ENCODE measurements around the gene RAN. TPM values are rescaled to one million over a fixed set of nuclear protein-coding genes. Genes with fewer than 3 reads are reported as not detected.
A peak's percentile ranks its signal among the peaks of the same experiment; 100 is the strongest.
"Not testable (repeated sequence)": the region's sequence is repeated elsewhere in the genome, so short reads cannot be mapped to it uniquely, and the experiment has no call there.

The RAN gene
- total and polyA plus RNA-seq, 4 experiments from 2014 or later = 289 to 868 (median 542) TPM

- POLR2A ChIA-PET (ENCODE audit: partially characterized antibody); H3K36me3 ChIP-seq (ENCODE audit: insufficient read depth, low read length); DNase-seq; H3K9me3 ChIP-seq (ENCODE audit: control insufficient read depth in 1 of 2, low read length in 2 of 2); H3K36me3 Mint-ChIP-seq; CTCF ChIA-PET (ENCODE audit: partially characterized antibody); H3K27ac ChIP-seq (ENCODE audit: low read depth, low read length); intact Hi-C loops (cut with micrococcal nuclease); H3K4me1 Mint-ChIP-seq; H3K9me3 Mint-ChIP-seq; H3K4me3 ChIP-seq (ENCODE audit: low read length in 2 of 2); H3K27me3 ChIP-seq (ENCODE audit: insufficient read depth, low read length); H3K4me3 Mint-ChIP-seq; H3K27me3 Mint-ChIP-seq; H3K4me1 ChIP-seq (ENCODE audit: insufficient read depth, low read length): not testable (repeated sequence)
- peak overlapping the region in 1 of 7 donors; percentile 30 for H3K27ac Mint-ChIP-seq
Observed at GRCh38 chr12:130848785-130849305, 23.0 kb upstream of the RAN start.

- Mint-ChIP-seq H3K27ac (no peak overlapping the region), H3K27me3 (peaks cover 0 to 3% of the 10 kb centered on the region in 2 donors), H3K4me3 (no peak overlapping the region), H3K9me3 (no peaks in the 10 kb centered on the region), H3K4me1 (no peaks in the 10 kb centered on the region), H3K36me3 (no peaks in the 10 kb centered on the region)
- Histone ChIP-seq H3K4me3 (ENCODE audit: low read length in 2 of 2) (no peak overlapping the region), H3K9me3 (ENCODE audit: control insufficient read depth in 1 of 2, low read length in 2 of 2) (no peaks in the 10 kb centered on the region), H3K27me3 (ENCODE audit: insufficient read depth, low read length) (no peaks in the 10 kb centered on the region), H3K36me3 (ENCODE audit: insufficient read depth, low read length) (no peaks in the 10 kb centered on the region), H3K27ac (ENCODE audit: low read depth, low read length) (no peak overlapping the region), H3K4me1 (ENCODE audit: insufficient read depth, low read length) (no peaks in the 10 kb centered on the region)
- no peak for DNase-seq
- ChIA-PET CTCF (ENCODE audit: partially characterized antibody) (interaction anchor here (1.5 kb wide), 1 partner anchor 20 kb away, joined by 4 read pairs; no protein-coding TSS in a partner anchor), POLR2A (ENCODE audit: partially characterized antibody) (no interaction called here)
- intact Hi-C loops (cut with micrococcal nuclease) = no loop called here
Observed at GRCh38 chr12:130849561-130850417, 22.1 kb upstream of the RAN start.

GRCh38 chr12:130850418-130851021 lies 21.3 kb upstream of the RAN start:
- H3K9me3 ChIP-seq (ENCODE audit: control insufficient read depth in 1 of 2, low read length in 2 of 2) = no peaks in the 10 kb centered on the region
- no peak overlapping the region for H3K4me3 Mint-ChIP-seq
- H3K27me3 Mint-ChIP-seq = peaks cover 0 to 3% of the 10 kb centered on the region in 2 donors
- H3K27ac Mint-ChIP-seq = no peak overlapping the region
- DNase-seq = no peak
- H3K36me3 Mint-ChIP-seq = no peaks in the 10 kb centered on the region
- POLR2A ChIA-PET (ENCODE audit: partially characterized antibody) = no interaction called here
- intact Hi-C loops (cut with micrococcal nuclease) = no loop called here
- CTCF ChIA-PET (ENCODE audit: partially characterized antibody) = interaction anchor here (1.5 kb wide), 1 partner anchor 20 kb away, joined by 4 read pairs; no protein-coding TSS in a partner anchor
- H3K4me1 ChIP-seq (ENCODE audit: insufficient read depth, low read length) = no peaks in the 10 kb centered on the region
- H3K9me3 Mint-ChIP-seq = no peaks in the 10 kb centered on the region
- H3K36me3 ChIP-seq (ENCODE audit: insufficient read depth, low read length) = no peaks in the 10 kb centered on the region
- no peak overlapping the region for H3K27ac ChIP-seq (ENCODE audit: low read depth, low read length)
- no peaks in the 10 kb centered on the region for H3K27me3 ChIP-seq (ENCODE audit: insufficient read depth, low read length)
- H3K4me1 Mint-ChIP-seq = no peaks in the 10 kb centered on the region
- H3K4me3 ChIP-seq (ENCODE audit: low read length in 2 of 2) = no peak overlapping the region

- ChIA-PET CTCF (ENCODE audit: partially characterized antibody) (no interaction called here), POLR2A (ENCODE audit: partially characterized antibody) (no interaction called here)
- H3K36me3 Mint-ChIP-seq = peaks cover 0 to 1% of the 10 kb centered on the region in 2 donors
- H3K4me3 Mint-ChIP-seq = no peak overlapping the region
- no peaks in the 10 kb centered on the region for H3K27me3 ChIP-seq (ENCODE audit: insufficient read depth, low read length)
- H3K27me3 Mint-ChIP-seq = peaks cover 4 to 5% of the 10 kb centered on the region in 2 donors
- no peak overlapping the region for H3K4me3 ChIP-seq (ENCODE audit: low read length in 2 of 2)
- H3K27ac ChIP-seq (ENCODE audit: low read depth, low read length) = no peak overlapping the region
- intact Hi-C loops (cut with micrococcal nuclease) = no loop called here
- no peaks in the 10 kb centered on the region for H3K4me1 ChIP-seq (ENCODE audit: insufficient read depth, low read length)
- no peak for DNase-seq
- H3K9me3 ChIP-seq (ENCODE audit: control insufficient read depth in 1 of 2, low read length in 2 of 2) = no peaks in the 10 kb centered on the region
- H3K36me3 ChIP-seq (ENCODE audit: insufficient read depth, low read length) = no peaks in the 10 kb centered on the region
- H3K9me3 Mint-ChIP-seq = peaks cover 0 to 12% (median 8%) of the 10 kb centered on the region in 8 donors
- no peaks in the 10 kb centered on the region for H3K4me1 Mint-ChIP-seq
- no peak overlapping the region for H3K27ac Mint-ChIP-seq
Observed at GRCh38 chr12:130856088-130856487, 15.8 kb upstream of the RAN start.

GRCh38 chr12:130858084-130858483 lies 13.8 kb upstream of the RAN start:
- H3K27me3 Mint-ChIP-seq = peaks cover 4 to 5% of the 10 kb centered on the region in 2 donors
- no peaks in the 10 kb centered on the region for H3K36me3 ChIP-seq (ENCODE audit: insufficient read depth, low read length)
- no peaks in the 10 kb centered on the region for H3K4me1 ChIP-seq (ENCODE audit: insufficient read depth, low read length)
- no peaks in the 10 kb centered on the region for H3K27me3 ChIP-seq (ENCODE audit: insufficient read depth, low read length)
- DNase-seq = no peak
- H3K4me3 ChIP-seq (ENCODE audit: low read length in 2 of 2) = no peak overlapping the region
- POLR2A ChIA-PET (ENCODE audit: partially characterized antibody) = no interaction called here
- intact Hi-C loops (cut with micrococcal nuclease) = no loop called here
- no peaks in the 10 kb centered on the region for H3K9me3 ChIP-seq (ENCODE audit: control insufficient read depth in 1 of 2, low read length in 2 of 2)
- H3K36me3 Mint-ChIP-seq = peaks cover 0 to 1% of the 10 kb centered on the region in 2 donors
- no peaks in the 10 kb centered on the region for H3K4me1 Mint-ChIP-seq
- CTCF ChIA-PET (ENCODE audit: partially characterized antibody) = no interaction called here
- peaks cover 0 to 16% (median 9%) of the 10 kb centered on the region in 8 donors for H3K9me3 Mint-ChIP-seq
- H3K27ac ChIP-seq (ENCODE audit: low read depth, low read length) = no peak overlapping the region
- no peak overlapping the region for H3K4me3 Mint-ChIP-seq
- H3K27ac Mint-ChIP-seq = no peak overlapping the region

GRCh38 chr12:130859161-130859560 lies 12.7 kb upstream of the RAN start:
- DNase-seq = no peak

GRCh38 chr12:130860311-130860710 lies 11.6 kb upstream of the RAN start:
- no peak for DNase-seq
- no peaks in the 10 kb centered on the region for H3K36me3 ChIP-seq (ENCODE audit: insufficient read depth, low read length)
- Mint-ChIP-seq H3K27me3 (peaks cover 4 to 5% of the 10 kb centered on the region in 2 donors), H3K4me3 (no peak overlapping the region), H3K27ac (no peak overlapping the region), H3K4me1 (peaks cover 0 to 3% (median 0%) of the 10 kb centered on the region in 4 donors), H3K9me3 (peaks cover 0 to 16% (median 9%) of the 10 kb centered on the region in 8 donors), H3K36me3 (peaks cover 0 to 1% of the 10 kb centered on the region in 2 donors)
- no peaks in the 10 kb centered on the region for H3K9me3 ChIP-seq (ENCODE audit: control insufficient read depth in 1 of 2, low read length in 2 of 2)
- ChIA-PET POLR2A (ENCODE audit: partially characterized antibody) (no interaction called here), CTCF (ENCODE audit: partially characterized antibody) (no interaction called here)
- no peak overlapping the region for H3K27ac ChIP-seq (ENCODE audit: low read depth, low read length)
- H3K4me3 ChIP-seq (ENCODE audit: low read length in 2 of 2) = no peak overlapping the region
- intact Hi-C loops (cut with micrococcal nuclease) = no loop called here
- H3K4me1 ChIP-seq (ENCODE audit: insufficient read depth, low read length) = no peaks in the 10 kb centered on the region
- no peaks in the 10 kb centered on the region for H3K27me3 ChIP-seq (ENCODE audit: insufficient read depth, low read length)

More at GRCh38 chr12:130859161-130859560, 12.7 kb upstream of the RAN start:
- ChIA-PET CTCF (ENCODE audit: partially characterized antibody) (no interaction called here), POLR2A (ENCODE audit: partially characterized antibody) (no interaction called here)
- Mint-ChIP-seq H3K4me3 (no peak overlapping the region), H3K36me3 (peaks cover 0 to 1% of the 10 kb centered on the region in 2 donors), H3K4me1 (peaks cover 0 to 1% (median 0%) of the 10 kb centered on the region in 4 donors), H3K27me3 (peaks cover 4 to 5% of the 10 kb centered on the region in 2 donors), H3K27ac (no peak overlapping the region), H3K9me3 (peaks cover 0 to 16% (median 9%) of the 10 kb centered on the region in 8 donors)
- H3K4me1 ChIP-seq (ENCODE audit: insufficient read depth, low read length) = no peaks in the 10 kb centered on the region
- no peaks in the 10 kb centered on the region for H3K27me3 ChIP-seq (ENCODE audit: insufficient read depth, low read length)
- H3K4me3 ChIP-seq (ENCODE audit: low read length in 2 of 2) = no peak overlapping the region
- intact Hi-C loops (cut with micrococcal nuclease) = no loop called here
- no peak overlapping the region for H3K27ac ChIP-seq (ENCODE audit: low read depth, low read length)
- no peaks in the 10 kb centered on the region for H3K9me3 ChIP-seq (ENCODE audit: control insufficient read depth in 1 of 2, low read length in 2 of 2)
- no peaks in the 10 kb centered on the region for H3K36me3 ChIP-seq (ENCODE audit: insufficient read depth, low read length)

All from CD4-positive, alpha-beta memory T cell (primary cell).